HS-27A (cell line): ENCODE measurements around the gene MRPL45.
"Not testable (repeated sequence)": the region's sequence is repeated elsewhere in the genome, so short reads cannot be mapped to it uniquely, and the experiment has no call there.

Experiments
- DNase-seq: peaks from one replicate; pipeline ENCODE4 v3.0.0-alpha.2; 2012; ENCODE audit warnings: low read depth, missing footprints

Gene MRPL45

GRCh38 chr17:38296834-38297517 is at the start of gene MRPL45:
MRPL45 (plus strand) TSS chr17:38297168; CDS start chr17:38297184, 16 bp downstream.
- peak; percentile 41 for DNase-seq

- DNase-seq = not testable (repeated sequence)
Observed at GRCh38 chr17:38253191-38253590, 43.8 kb upstream of the MRPL45 start.

GRCh38 chr17:38254357-38254756 is 42.6 kb upstream of the MRPL45 start:
- not testable (repeated sequence) for DNase-seq

GRCh38 chr17:38257013-38257621 is 39.9 kb upstream of the MRPL45 start:
- peak; percentile 24 for DNase-seq

GRCh38 chr17:38265974-38266506 is 30.9 kb upstream of the MRPL45 start:
- not testable (repeated sequence) for DNase-seq

GRCh38 chr17:38266571-38266970 is 30.4 kb upstream of the MRPL45 start:
- not testable (repeated sequence) for DNase-seq

GRCh38 chr17:38268138-38268537 is 28.8 kb upstream of the MRPL45 start:
- not testable (repeated sequence) for DNase-seq

GRCh38 chr17:38269045-38269444 is 27.9 kb upstream of the MRPL45 start:
- DNase-seq = not testable (repeated sequence)

- not testable (repeated sequence) for DNase-seq
Observed at GRCh38 chr17:38269552-38269951, 27.4 kb upstream of the MRPL45 start.

GRCh38 chr17:38285994-38286393 is 11.0 kb upstream of the MRPL45 start:
- DNase-seq = not testable (repeated sequence)

- DNase-seq = peak; percentile 40
Observed at GRCh38 chr17:38286501-38287091, 10.4 kb upstream of the MRPL45 start.

- not testable (repeated sequence) for DNase-seq
Observed at GRCh38 chr17:38288217-38288827, 8.6 kb upstream of the MRPL45 start.

- DNase-seq = not testable (repeated sequence)
Observed at GRCh38 chr17:38289760-38290159, 7.2 kb upstream of the MRPL45 start.

GRCh38 chr17:38295602-38296365 is 1.2 kb upstream of the MRPL45 start:
- not testable (repeated sequence) for DNase-seq

- DNase-seq = no peak
Observed at GRCh38 chr17:38315497-38315896, 18.5 kb downstream of the MRPL45 start.

- no peak for DNase-seq
Observed at GRCh38 chr17:38317081-38317480, 20.1 kb downstream of the MRPL45 start.

- no peak for DNase-seq
Observed at GRCh38 chr17:38320482-38320881, 23.5 kb downstream of the MRPL45 start.

GRCh38 chr17:38322156-38322779 is 25.3 kb downstream of the MRPL45 start:
- no peak for DNase-seq

GRCh38 chr17:38322897-38323296 is 25.9 kb downstream of the MRPL45 start:
- DNase-seq = no peak

- no peak for DNase-seq
Observed at GRCh38 chr17:38324141-38324697, 27.3 kb downstream of the MRPL45 start.

- no peak for DNase-seq
Observed at GRCh38 chr17:38324772-38325171, 27.8 kb downstream of the MRPL45 start.
